ENCODE results near the gene UTS2R.
"Not testable (repeated sequence)": the region's sequence is repeated elsewhere in the genome, so short reads cannot be mapped to it uniquely, and the experiment has no call there.

The UTS2R gene

GRCh38 chr17:82334204-82334621 lies 37.4 kb upstream of the UTS2R start:
- DNase-seq (ENCODE audit: low read depth in 2 of 2) = no peak

- no peak for DNase-seq (ENCODE audit: low read depth in 2 of 2)
Measured at GRCh38 chr17:82334622-82335394, 36.8 kb upstream of the UTS2R start.

- no peak for DNase-seq (ENCODE audit: low read depth in 2 of 2)
Measured at GRCh38 chr17:82338858-82339633, 32.5 kb upstream of the UTS2R start.

GRCh38 chr17:82339634-82340580 lies 31.7 kb upstream of the UTS2R start:
- no peak for DNase-seq (ENCODE audit: low read depth in 2 of 2)

GRCh38 chr17:82342361-82343079 lies 29.0 kb upstream of the UTS2R start:
- DNase-seq (ENCODE audit: low read depth in 2 of 2) = no peak

GRCh38 chr17:82343560-82343959 lies 28.0 kb upstream of the UTS2R start:
- DNase-seq (ENCODE audit: low read depth in 2 of 2) = no peak

GRCh38 chr17:82344175-82344907 lies 27.2 kb upstream of the UTS2R start:
- DNase-seq (ENCODE audit: low read depth in 2 of 2) = no peak

DNA sequence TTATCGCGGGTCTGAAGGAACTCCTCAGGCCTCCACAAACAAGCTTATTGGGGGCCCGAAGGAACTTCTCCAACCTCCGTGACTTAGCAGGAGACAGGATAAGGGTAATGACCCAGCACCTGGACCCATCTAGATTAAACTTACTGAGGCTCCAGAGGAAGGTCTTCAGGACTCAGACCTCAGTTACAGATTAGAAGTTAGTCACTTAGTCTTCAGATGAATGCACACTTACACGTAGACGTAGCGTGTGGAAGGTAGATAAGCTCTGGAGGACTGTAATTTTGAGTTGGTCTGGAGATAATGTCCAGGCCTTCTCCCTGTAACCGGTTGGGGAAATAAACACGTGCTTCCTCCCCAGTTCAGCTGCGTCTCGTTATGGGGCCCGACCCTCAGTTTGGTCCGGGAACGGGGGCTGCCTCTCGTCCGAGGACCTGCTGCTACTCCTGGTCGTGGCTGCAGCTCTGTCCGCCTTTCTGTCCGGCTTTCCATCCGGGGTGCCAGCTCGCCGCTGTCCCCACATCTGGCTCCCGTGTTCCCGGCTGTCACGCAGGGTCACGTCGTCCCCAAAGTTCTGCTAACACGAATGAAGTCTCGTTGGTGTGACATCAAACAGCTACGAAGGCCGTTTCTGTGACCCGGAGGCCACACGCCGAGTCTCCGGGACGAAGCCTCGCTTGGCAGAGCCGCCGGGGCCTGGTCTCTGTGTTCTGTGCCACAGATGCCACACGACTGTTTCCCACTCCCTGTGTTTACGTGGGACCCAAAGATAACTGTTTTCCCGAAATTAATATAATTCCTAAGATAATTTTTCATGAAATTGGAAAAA lies 26.2 kb upstream of the UTS2R start:
- DNase-seq (ENCODE audit: low read depth in 2 of 2) = no peak

- DNase-seq (ENCODE audit: low read depth in 2 of 2) = no peak
Measured at GRCh38 chr17:82346342-82347300, 24.9 kb upstream of the UTS2R start.

GRCh38 chr17:82347994-82348393 lies 23.6 kb upstream of the UTS2R start:
- DNase-seq (ENCODE audit: low read depth in 2 of 2) = not testable (repeated sequence)

GRCh38 chr17:82348434-82348833 lies 23.1 kb upstream of the UTS2R start:
- DNase-seq (ENCODE audit: low read depth in 2 of 2) = no peak

- no peak for DNase-seq (ENCODE audit: low read depth in 2 of 2)
Measured at GRCh38 chr17:82348866-82349265, 22.7 kb upstream of the UTS2R start.

GRCh38 chr17:82349287-82349701 lies 22.3 kb upstream of the UTS2R start:
- DNase-seq (ENCODE audit: low read depth in 2 of 2) = no peak

DNA sequence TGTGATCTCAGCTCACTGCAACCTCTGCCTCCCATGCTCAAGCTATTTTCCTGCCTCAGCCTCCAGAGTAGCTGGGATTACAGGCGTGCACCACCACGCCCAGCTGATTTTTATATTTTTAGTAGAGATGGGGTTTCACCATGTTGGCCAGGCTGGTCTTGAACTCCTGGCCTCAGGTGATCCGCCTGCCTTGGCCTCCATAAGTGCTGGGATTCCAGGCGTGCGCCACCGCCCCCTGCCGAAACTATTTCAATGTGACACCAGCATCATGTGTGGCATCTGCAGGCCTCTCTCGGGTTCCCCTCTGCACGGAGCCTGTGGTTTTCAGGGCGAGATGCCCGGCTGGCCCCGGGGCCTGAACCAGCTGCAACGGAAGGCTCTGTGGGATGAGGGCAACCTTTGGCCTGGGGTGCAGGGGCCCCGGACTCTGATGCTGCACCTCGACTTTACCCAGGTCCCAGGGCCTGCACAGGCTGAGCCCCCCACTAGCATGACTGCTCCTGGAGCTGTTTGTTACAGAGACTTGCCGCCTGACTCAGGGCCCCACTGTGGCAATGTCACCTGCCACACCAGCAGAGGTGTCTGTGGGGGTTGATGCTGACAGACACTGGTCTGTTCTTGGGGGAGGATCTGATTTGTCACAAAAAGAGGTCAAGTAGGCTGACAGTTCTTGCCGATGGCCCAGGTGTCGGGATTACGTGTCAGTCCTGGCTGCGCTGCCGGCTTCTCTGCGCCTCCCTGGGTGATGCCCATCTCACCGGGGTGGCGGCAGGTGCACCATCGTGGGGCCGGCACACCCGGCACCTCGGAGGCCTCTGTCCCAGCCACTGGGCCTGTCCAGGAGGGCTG lies 21.2 kb upstream of the UTS2R start:
- no peak for DNase-seq (ENCODE audit: low read depth in 2 of 2)

GRCh38 chr17:82351254-82351712 lies 20.3 kb upstream of the UTS2R start:
- DNase-seq (ENCODE audit: low read depth in 2 of 2) = no peak

DNA sequence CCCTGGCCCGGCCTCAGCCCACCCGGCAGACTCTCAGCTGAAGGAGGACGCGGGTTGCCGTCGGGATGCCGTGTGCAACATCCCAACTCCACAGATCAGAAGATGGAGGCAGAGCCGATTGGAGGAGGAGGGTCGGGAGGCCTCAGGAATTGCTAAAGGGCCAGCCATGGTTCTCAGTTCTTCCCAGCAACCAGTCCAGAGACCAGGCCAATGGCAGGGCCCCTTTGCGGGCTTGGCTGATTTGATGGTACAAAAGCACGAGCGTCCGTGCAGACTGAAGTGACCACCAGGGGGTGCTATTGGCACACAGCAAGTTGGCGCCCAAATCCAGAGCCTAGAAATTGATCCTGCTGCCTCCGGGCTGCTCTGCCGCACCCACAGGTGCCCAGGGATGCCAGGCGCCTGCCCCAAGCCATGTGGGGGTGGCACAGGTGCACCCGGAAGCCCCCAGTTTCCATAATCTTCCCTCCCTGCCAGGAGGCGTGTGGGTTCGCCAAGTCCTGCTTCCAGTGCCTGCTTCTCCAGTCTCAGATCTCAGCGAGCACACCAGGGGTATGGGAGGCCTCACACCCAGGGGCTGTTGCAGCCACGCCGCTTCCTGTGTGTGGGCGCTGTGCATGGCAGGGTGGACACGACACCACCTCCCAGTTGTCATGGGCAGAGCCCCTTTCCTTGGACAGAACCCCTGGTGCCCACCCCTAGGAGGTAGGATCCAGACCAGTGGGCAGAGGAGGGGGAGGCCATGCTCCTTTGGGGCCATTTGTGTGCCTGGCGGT lies 19.7 kb upstream of the UTS2R start:
- DNase-seq (ENCODE audit: low read depth in 2 of 2) = peak; percentile 49 to 69

DNA sequence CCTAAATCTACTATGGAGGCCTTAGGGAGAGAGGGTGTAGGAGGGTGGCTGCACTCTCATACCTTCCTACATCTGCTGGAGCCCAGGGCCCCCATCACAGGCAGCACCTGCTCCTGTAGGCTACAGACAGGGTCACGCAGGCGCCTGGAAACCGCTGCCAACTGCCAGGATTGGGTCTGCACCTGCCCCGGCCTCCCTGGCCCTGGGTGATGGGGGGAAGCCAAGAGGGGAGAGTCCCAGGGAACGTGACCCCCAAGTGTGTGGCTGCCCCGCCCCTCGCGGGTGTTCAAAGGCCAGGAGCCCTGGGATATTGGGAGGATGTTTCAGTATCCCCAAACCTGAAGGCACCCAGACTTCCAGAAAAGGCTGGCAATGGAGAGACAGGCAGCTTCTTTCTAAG lies 18.1 kb upstream of the UTS2R start:
- no peak for DNase-seq (ENCODE audit: low read depth in 2 of 2)
